Stimulated activated CD8-positive, alpha-beta memory T cell treated with anti-CD3 and anti-CD28 coated beads, Interleukin-15, amount 100 ng/mL, for 24 hours (primary cell): ENCODE measurements around the gene ESPNL.
A peak's percentile ranks its signal among the peaks of the same experiment; 100 is the strongest.

Experiments used
- DNase-seq: peaks from one replicate; pipeline ENCODE4 v3.0.0-alpha.2; 2020; ENCODE audit warnings: low read depth

Gene ESPNL

GRCh38 chr2:238128061-238128440 is 27.9 kb downstream of the ESPNL start:
- DNase-seq = no peak

GRCh38 chr2:238128534-238129001 is 28.4 kb downstream of the ESPNL start:
- DNase-seq = no peak

GRCh38 chr2:238129166-238130010 is 29.2 kb downstream of the ESPNL start:
- no peak for DNase-seq

GRCh38 chr2:238130111-238130695 is 30.1 kb downstream of the ESPNL start:
- DNase-seq = no peak

DNA sequence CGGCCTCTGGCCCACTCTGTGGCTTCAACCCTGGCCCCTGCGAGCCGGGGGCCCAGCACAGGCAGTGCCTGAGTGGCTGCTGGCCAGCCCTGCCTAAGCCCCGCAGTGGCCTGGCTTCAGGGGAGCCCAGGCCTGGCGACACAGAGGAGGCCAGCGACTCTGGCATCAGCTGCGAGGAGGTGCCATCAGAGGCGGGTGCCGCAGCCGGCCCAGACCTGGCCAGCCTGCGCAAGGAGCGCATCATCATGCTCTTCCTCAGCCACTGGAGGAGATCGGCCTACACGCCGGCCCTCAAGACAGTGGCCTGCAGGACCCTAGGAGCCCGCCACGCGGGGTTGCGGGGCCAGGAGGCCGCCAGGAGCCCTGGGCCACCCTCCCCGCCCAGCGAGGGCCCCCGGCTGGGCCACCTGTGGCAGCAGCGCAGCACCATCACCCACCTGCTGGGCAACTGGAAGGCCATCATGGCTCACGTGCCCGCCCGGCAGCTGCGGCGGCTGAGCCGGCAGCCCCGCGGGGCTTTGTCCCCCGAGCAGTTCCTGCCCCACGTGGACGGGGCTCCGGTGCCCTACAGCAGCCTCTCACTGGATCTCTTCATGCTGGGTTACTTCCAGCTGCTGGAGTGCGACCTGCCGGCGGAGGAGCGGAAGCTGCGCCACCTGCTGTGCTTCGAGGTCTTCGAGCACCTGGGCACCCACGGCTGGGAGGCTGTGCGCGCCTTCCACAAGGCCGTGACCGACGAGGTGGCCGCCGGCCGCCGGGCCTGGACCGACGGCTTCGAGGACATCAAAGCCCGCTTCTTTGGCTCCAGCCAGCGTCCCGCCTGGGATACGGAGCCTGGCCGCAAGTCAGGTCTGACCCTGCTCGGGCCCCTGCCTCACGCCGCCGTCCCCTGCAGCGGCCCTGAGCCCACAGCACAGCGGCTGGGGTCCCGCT is 30.8 kb downstream of the ESPNL start:
- DNase-seq = no peak

GRCh38 chr2:238131761-238132462 is 31.8 kb downstream of the ESPNL start:
- DNase-seq = no peak

DNA sequence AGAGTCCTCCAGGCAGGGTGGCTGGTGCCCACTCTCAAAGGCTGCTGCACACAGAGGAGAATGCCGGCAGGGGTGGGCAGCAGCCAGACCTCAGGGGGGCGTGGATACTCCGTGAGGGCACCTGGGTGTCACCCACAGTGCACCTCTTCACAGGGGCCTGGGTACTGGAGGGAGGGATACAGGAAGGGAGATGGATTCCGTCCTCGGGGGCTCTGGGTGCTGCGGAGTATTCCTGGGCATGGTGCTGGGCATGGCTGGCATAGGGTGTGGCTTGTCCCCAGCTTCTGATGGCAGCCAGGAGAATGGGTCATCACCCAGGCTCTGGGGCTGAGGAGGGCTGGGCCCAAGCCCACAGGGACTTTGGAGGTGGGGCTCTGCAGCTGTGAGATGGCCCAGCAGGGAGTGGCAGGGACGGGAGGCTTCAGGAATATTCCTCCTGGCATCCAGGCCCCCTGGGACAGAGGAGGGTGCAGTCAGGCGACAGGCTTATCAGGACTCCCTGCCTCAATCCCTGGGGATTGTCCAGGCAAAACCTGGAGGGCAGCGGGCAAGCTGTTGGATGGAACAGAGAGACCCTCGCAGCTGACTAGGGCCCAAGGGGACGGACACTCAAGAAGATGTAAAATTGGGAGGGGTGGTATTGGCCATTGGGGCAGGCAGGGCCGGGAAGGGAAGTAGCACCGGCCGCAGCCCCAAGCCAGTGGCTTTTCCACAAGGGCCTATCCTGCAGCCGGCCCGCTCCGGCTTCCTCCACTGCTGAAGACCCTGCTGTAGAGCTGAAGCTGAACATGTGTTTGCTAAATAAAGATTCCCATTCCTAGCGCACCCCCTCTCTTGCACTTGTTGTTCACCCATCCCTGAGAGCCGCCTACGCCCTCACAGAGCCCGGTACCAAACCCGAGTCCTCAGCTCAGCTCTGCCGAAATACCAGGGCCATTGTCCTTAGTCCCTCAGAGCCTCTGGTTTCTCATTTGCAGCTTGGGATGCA is 32.6 kb downstream of the ESPNL start:
- DNase-seq = no peak

- DNase-seq = no peak
These were observed 33.6 kb downstream of the ESPNL start for GRCh38 chr2:238133499-238134392.

- no peak for DNase-seq
These were observed 34.2 kb downstream of the ESPNL start for GRCh38 chr2:238134393-238134785.

DNA sequence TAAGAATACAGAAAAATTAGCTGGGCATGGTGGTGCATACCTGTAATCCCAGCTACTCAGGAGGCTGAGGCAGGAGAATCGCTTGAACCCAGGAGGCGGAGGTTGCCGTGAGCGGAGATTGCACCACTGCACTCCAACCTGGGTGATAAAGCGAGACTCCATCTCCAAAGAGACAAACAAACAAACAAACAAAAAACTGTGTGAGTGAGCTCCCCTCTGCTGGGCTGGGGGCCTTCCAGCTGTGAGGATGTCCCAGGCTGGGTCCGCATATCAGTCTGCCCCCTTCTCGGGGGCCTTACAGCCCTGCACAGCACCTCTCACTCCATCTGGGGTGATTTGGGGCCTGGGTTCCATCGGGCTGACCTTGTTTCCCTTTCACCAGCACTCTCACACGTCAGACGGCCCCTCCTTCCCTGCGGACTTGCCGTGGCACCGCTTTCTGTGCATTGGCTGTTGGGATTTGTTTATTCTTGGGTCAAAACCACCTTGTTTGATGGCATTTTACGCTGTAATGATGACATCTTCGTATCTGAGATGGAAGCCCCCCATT is 35.5 kb downstream of the ESPNL start:
- DNase-seq = no peak

- DNase-seq = no peak
These were observed 36.8 kb downstream of the ESPNL start for GRCh38 chr2:238136820-238137537.

DNA sequence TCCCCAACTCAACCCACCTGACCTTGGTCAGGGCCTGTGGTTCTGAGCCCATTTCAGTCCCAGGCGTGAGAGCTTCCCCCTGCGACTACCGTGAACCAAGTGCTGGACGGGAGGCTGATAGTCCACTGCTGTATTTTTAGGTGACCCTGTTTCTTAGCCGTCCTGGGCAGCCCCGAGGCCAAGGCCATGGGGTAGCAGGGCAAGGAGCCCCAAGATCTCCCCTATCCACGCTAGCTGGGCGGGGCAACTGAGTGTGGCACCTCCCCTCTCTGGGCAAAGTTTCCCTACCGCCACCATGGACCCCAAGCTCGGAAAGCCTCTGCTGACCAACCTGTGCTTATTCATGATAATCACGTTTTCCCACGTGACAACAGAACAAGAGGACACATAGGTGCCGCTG is 37.7 kb downstream of the ESPNL start:
- no peak for DNase-seq

- DNase-seq = no peak
These were observed 38.4 kb downstream of the ESPNL start, which contains the start of gene KLHL30 for GRCh38 chr2:238138331-238139195. Gene KLHL30 (plus strand): TSS chr2:238138668. CDS start chr2:238140755, 2,087 bp downstream.

DNA sequence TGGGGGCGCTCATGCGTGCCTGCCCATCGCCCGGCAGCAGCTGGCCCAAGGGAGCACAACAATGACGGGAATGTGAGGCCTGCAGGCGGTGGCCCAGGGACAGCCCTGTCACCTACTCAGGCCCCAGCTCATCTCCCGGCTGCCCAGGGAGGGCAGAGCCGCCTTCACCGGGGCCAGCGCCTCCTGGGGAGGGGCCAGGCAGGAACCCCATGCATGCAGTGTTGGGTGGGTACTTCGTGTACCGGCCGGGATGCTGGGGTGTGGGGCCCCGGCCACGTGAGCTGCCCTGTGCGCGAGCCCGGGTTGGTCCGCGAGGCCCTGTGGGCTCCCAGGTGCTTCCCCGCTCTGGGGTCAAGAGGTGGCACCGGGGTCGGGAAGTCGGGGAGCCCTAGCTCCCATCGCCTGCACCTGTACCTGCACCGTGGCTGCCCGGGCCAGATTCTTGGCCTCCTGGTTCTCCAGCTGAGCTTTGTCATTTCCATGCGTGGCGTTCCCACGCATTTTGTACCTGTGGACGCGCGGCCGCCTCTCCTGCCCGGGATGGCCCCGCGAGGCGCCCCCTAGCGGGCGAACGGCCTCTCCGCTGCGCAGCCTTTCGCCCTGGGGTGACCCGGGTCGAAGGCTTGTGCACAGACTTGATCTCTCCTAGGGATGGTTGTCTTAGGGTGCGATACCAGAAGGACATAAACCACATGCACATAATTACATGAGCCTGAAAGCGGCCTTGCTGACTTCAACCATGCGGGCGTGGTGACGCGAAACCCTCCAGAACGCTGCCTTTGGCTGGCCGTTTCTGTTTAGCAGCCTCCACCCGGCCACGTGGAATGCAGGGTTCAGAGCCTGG is 39.3 kb downstream of the ESPNL start:
- peak; percentile 21 for DNase-seq

GRCh38 chr2:238140040-238140439 is 39.9 kb downstream of the ESPNL start:
- no peak for DNase-seq

DNA sequence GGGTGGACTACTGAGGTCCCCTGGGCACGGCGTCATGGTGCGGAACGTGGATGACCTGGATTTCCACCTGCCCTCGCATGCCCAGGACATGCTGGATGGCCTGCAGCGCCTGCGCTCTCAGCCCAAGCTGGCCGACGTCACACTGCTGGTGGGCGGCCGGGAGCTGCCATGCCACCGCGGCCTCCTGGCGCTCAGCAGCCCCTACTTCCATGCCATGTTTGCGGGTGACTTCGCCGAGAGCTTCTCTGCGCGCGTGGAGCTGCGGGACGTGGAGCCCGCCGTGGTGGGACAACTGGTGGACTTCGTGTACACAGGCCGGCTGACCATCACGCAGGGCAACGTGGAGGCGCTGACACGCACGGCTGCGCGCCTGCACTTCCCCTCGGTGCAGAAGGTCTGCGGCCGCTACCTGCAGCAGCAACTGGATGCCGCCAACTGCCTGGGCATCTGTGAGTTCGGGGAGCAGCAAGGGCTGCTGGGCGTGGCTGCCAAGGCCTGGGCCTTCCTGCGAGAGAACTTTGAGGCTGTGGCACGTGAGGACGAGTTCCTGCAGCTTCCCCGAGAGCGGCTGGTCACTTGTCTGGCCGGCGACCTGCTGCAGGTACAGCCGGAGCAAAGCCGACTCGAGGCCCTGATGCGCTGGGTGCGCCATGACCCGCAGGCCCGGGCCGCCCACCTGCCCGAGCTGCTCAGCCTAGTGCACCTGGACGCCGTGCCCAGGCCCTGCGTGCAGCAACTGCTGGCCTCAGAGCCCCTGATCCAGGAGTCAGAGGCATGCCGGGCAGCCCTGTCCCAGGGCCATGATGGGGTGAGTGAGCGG is 40.8 kb downstream of the ESPNL start:
- DNase-seq = no peak
